ENCODE results near the gene CD300A. TPM values are rescaled to one million over a fixed set of nuclear protein-coding genes. Genes with fewer than 3 reads are reported as not detected.

The CD300A gene
- total and polyA plus RNA-seq, 2 of the 4 experiments (the other 2 are of a cell fraction), result not detected

DNA sequence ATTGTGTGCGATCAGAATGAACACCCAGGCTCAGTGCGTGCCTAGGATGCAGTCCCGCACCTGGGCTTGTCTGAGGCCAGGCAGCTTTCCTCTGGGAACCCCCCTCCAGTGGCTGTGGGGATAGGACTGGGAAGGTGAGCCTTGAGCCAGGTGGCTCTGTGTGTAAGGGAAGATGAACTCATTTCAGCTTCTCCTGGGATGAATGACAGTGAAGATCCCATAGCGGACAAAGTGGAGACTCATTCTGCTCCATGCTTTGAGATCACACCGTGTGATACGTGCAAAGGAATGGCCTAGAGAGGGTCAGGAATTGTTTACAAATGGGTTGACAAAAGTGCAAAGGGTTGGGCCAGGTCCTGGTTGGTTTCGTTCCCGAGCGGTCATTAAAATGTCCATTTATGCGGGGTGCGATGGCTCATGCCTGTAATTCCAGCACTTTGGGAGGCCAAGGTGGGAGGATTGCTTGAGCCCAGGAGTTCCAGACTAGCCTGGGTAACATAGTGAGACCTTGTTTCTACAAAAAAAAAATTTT lies 18.7 kb upstream of the CD300A start:
- Histone ChIP-seq H2BK15ac (ENCODE audit: low read depth, low read length) (no peak overlapping the region), H3K18ac (ENCODE audit: low read depth, low read length) (no peak overlapping the region), H3K9me3 (ENCODE audit: control insufficient read depth, insufficient read depth, low read length) (peaks cover 5% of the 10 kb centered on the region; the same call in 1 of the 2 replicates), H3K56ac (ENCODE audit: extremely low read depth, insufficient read depth, low read length) (no peak overlapping the region), H4K5ac (ENCODE audit: low read depth, low read length) (no peak overlapping the region), H4K20me1 (ENCODE audit: insufficient read depth, low read length) (no peaks in the 10 kb centered on the region), H3K36me3 (ENCODE audit: control insufficient read depth, insufficient read depth, low read length) (no peaks in the 10 kb centered on the region), H3K9me1 (ENCODE audit: insufficient read depth, low read length) (no peaks in the 10 kb centered on the region), H3K4ac (ENCODE audit: low read depth, low read length) (no peak overlapping the region), H2AK5ac (ENCODE audit: low read depth, low read length) (no peak overlapping the region), H3K79me1 (ENCODE audit: low read depth in 1 of 2, low read length in 2 of 2) (no peaks in the 10 kb centered on the region), H3K27me3 (ENCODE audit: control insufficient read depth, insufficient read depth, low read length) (no peaks in the 10 kb centered on the region), H4K8ac (ENCODE audit: low read depth in 2 of 2, low read length in 2 of 2) (no peak overlapping the region), H3K4me2 (ENCODE audit: low read depth, low read length) (no peak overlapping the region), H2BK5ac (ENCODE audit: low read depth, low read length, poor library complexity, severe bottlenecking) (no peak overlapping the region), H4K91ac (ENCODE audit: insufficient read depth, low read depth, low read length) (no peak overlapping the region), H2AFZ (replicated peaks; ENCODE audit: low read length, poor library complexity) (no peak overlapping the region), H2BK120ac (ENCODE audit: low read depth, low read length) (no peak overlapping the region), H2BK20ac (ENCODE audit: low read depth, low read length) (no peak overlapping the region), H2AK9ac (replicated peaks; ENCODE audit: low read depth, low read length, poor library complexity) (no peak overlapping the region), H3K23ac (ENCODE audit: low read depth, low read length) (no peak overlapping the region), H3K14ac (replicated peaks; ENCODE audit: low read depth, low read length) (no peak overlapping the region), H3K4me3 (ENCODE audit: insufficient read depth, low read depth, low read length) (no peak overlapping the region), H3K9ac (ENCODE audit: low read depth, low read length) (no peak overlapping the region), H3K4me1 (ENCODE audit: control insufficient read depth, insufficient read depth, low read length) (no peaks in the 10 kb centered on the region), H3K27ac (ENCODE audit: insufficient read depth, low read length) (no peak overlapping the region)
- ChIA-PET POLR2A (ENCODE audit: unreplicated experiment) (no interaction called here), CTCF (interaction anchor here (1.2 kb wide), 1 partner anchor 9 kb away, joined by 3 read pairs; no protein-coding TSS in a partner anchor)
- intact Hi-C loops (cut with micrococcal nuclease), result no loop called here
- DNase-seq (no peak), ATAC-seq (ENCODE audit: low read depth) (no peak)
- no TSS peak for BruUV-seq (replicated peaks)
- dilution Hi-C loops (cut with HindIII; ENCODE audit: low sequenced_read_pairs, unreplicated experiment), result no loop called here
- in situ Hi-C loops (cut with MboI; ENCODE audit: low sequenced_read_pairs), result no loop called here
- WGBS, 2 experiments (ENCODE audit: extremely low coverage in 2 of 2, insufficient read length in 1 of 2), result 78% methylated on average over 3 of the region's 11 CpGs; no CpG with 5 or more reads in 1 of the 2 experiments
- TF ChIP-seq RAD21 (IDR thresholded peaks at IDR 0.05; ENCODE audit: low read length) (no peak), RFX5 (IDR thresholded peaks at IDR 0.05; ENCODE audit: low read depth, low read length) (no peak), ELK1 (IDR thresholded peaks at IDR 0.05; ENCODE audit: borderline replicate concordance, low read depth, low read length) (no peak), NFE2L2 (IDR thresholded peaks at IDR 0.05; ENCODE audit: low read depth, low read length) (no peak), MAZ (IDR thresholded peaks at IDR 0.05; ENCODE audit: borderline replicate concordance, low read depth, low read length) (no peak), FOS (IDR thresholded peaks at IDR 0.05; ENCODE audit: low read depth, low read length) (no peak), RCOR1 (IDR thresholded peaks at IDR 0.05; ENCODE audit: insufficient replicate concordance, low read length) (no peak), BHLHE40 (IDR thresholded peaks at IDR 0.05; ENCODE audit: low read depth, low read length) (no peak), CHD1 (IDR thresholded peaks at IDR 0.05; ENCODE audit: low read depth, low read length) (no peak), MAFK (IDR thresholded peaks at IDR 0.05; ENCODE audit: low read depth, low read length) (no peak), CEBPB (IDR thresholded peaks at IDR 0.05; ENCODE audit: low read depth, low read length) (no peak), CTCF (conservative IDR thresholded peaks at IDR 0.05; ENCODE audit: low read depth, low read length) (no peak), MXI1 (IDR thresholded peaks at IDR 0.05; ENCODE audit: borderline replicate concordance, low read depth, low read length) (no peak)
- TF ChIP-seq, protein P1, sequence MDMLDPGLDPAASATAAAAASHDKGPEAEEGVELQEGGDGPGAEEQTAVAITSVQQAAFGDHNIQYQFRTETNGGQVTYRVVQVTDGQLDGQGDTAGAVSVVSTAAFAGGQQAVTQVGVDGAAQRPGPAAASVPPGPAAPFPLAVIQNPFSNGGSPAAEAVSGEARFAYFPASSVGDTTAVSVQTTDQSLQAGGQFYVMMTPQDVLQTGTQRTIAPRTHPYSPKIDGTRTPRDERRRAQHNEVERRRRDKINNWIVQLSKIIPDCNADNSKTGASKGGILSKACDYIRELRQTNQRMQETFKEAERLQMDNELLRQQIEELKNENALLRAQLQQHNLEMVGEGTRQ (IDR thresholded peaks at IDR 0.05; ENCODE audit: low read depth, low read length), result no peak

Measured in IMR-90 (cell line).